Right cardiac atrium (tissue), 5 donors: Measurements from ENCODE around the gene ME3. TPM values are rescaled to one million over a fixed set of nuclear protein-coding genes. Genes with fewer than 3 reads are reported as not detected.
"Not testable (repeated sequence)": the region's sequence is repeated elsewhere in the genome, so short reads cannot be mapped to it uniquely, and the experiment has no call there.

ENCODE experiments used
- ATAC-seq, 2 donors: fragments of 200-7000 bp; cut with Tn5 transposase; one replicate each; pipeline versions ENCODE4 v1.8.0 to v1.9.1; 2020; ENCODE audit warnings: moderate library complexity in 2 of 2, mild to moderate bottlenecking in 1 of 2
- DNase-seq, 3 donors: peaks; one replicate each; pipeline ENCODE4 v3.0.0-alpha.2; 2020
- H3K27ac ChIP-seq: one replicate; pipeline ENCODE4 v1.5.1; 2013; ENCODE audit warnings: mild to moderate bottlenecking, low read length, control low read depth, moderate library complexity
- H3K27me3 ChIP-seq: one replicate; pipeline ENCODE4 v1.6.1; 2013; ENCODE audit not compliant: control insufficient read depth, insufficient read depth
- H3K4me1 ChIP-seq: one replicate; pipeline ENCODE4 v1.6.1; 2013; ENCODE audit warnings: low read length; ENCODE audit not compliant: control insufficient read depth, insufficient read depth
- H3K4me3 ChIP-seq: one replicate; pipeline ENCODE4 v1.5.1; 2013; ENCODE audit warnings: low read length, control low read depth
- H3K9me3 ChIP-seq: one replicate; pipeline ENCODE4 v1.6.1; 2013; ENCODE audit warnings: low read length; ENCODE audit not compliant: control insufficient read depth
- WGBS: extraction: QIAGEN DNeasy Blood & Tissue Kit; methylation state at CpG from one replicate; pipeline ENCODE4 v1.1.7; 2013; 5-methylcytosine and 5-hydroxymethylcytosine counted together
- intact Hi-C, 4 donors: fragments of 100-400 bp; cut with DNase I; formaldehyde crosslinking; loops; one replicate each; pipeline versions ENCODE4 v1.11.0 to v1.14.0; 2022 to 2023
- polyA plus RNA-seq: library from polyadenylated mRNA; stranded (reverse); fragments of 200-250 nt; gene quantifications from one replicate; pipeline ENCODE4 v1.2.3, GENCODE V29; 2013
- total RNA-seq, 4 donors: library from RNA; stranded (reverse); fragmentation: NEBNext Ultra II Directional; extraction: Animal tissue kit (Norgen Biotek cat#: 25700); gene quantifications; one replicate each; pipeline ENCODE4 v1.2.1, GENCODE V29; 2021
- donor health status: healthy with polysubstance abuse.
- donor health status: DM: no; HTN: yes; CAD: no.
- donor health status: DM: no; HTN: no; CAD: no.
- donor health status: DM: no; HTN: yes; CAD: no; lungs with severe emphysema.
- donor health status: DM: yes; HTN: yes; CAD: no.

The ME3 gene
- total and polyA plus RNA-seq, 5 donors: 20.8 to 24.0 (median 23.6) TPM

DNA sequence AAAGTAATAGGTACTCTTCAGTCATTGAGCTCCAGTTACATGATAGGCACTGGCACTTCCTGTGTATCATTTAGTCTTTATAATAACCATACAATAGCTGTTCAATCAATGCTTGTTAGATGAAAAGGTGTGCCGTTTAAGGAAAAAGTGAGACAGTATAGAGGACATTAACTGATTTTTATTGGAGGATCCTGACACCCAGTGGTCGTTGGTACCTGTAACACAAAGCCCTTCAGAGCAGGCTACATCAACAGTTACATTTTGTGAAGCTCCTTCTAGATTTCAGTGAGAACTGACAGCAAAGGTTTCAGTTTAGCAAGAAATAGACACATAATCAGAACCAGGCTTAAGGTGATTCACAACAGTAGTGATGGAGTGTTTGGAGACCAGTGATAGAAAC, 253.5 kb downstream of the ME3 start:
- no peak for DNase-seq
- intact Hi-C loops: no loop called here
- Histone ChIP-seq H3K4me1 (no peaks in the 10 kb centered on the region), H3K27ac (no peak overlapping the region), H3K4me3 (no peak overlapping the region), H3K27me3 (no peaks in the 10 kb centered on the region), H3K9me3 (no peaks in the 10 kb centered on the region)
- 32% methylated on average over 2 of the region's 2 CpGs for whole genome bisulfite sequencing
- no peak for ATAC-seq

- H3K9me3 ChIP-seq: no peaks in the 10 kb centered on the region
- no peak overlapping the region for H3K27ac ChIP-seq
- WGBS: 95% methylated on average over 3 of the region's 3 CpGs
- DNase-seq (no peak), ATAC-seq (no peak)
- H3K4me1 ChIP-seq: no peaks in the 10 kb centered on the region
- intact Hi-C loops: no loop called here
- no peak overlapping the region for H3K4me3 ChIP-seq
- H3K27me3 ChIP-seq: no peaks in the 10 kb centered on the region
These were observed 253.9 kb downstream of the ME3 start for GRCh38 chr11:86418513-86418912.

GRCh38 chr11:86418106-86418505, 254.3 kb downstream of the ME3 start:
- Histone ChIP-seq H3K9me3 (no peaks in the 10 kb centered on the region), H3K4me1 (no peaks in the 10 kb centered on the region), H3K27me3 (no peaks in the 10 kb centered on the region), H3K4me3 (no peak overlapping the region), H3K27ac (no peak overlapping the region)
- ATAC-seq (no peak), DNase-seq (no peak)
- 90% methylated on average over 3 of the region's 3 CpGs for WGBS
- intact Hi-C loops: no loop called here

- H3K4me1 ChIP-seq, H3K27me3 ChIP-seq, H3K9me3 ChIP-seq, DNase-seq, intact Hi-C loops, H3K27ac ChIP-seq, ATAC-seq, H3K4me3 ChIP-seq: not testable (repeated sequence)
- 92% methylated on average over 9 of the region's 9 CpGs for WGBS
These were observed 255.5 kb downstream of the ME3 start for GRCh38 chr11:86416951-86417350.

DNA sequence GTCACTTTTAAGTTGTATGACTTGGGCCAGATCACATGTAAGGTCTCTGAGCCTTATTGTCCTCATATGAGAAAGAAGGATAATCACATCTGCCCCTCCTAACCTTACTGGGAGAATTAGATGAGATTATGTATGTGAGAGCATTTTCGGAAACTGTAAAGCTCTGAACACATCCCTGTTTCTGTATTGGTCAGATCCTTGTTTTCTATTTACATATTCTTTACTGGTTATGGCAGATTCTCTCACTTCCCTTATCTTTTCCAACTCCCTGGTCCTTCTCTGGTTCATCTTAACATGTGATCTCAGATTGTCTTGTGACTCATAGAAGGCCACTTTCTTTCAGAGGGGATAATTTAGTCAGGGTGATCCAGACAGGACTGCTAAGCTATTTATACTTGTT, 255.9 kb downstream of the ME3 start:
- ATAC-seq: no peak

GRCh38 chr11:86415026-86415425, 257.4 kb downstream of the ME3 start:
- WGBS: 68% methylated on average over 4 of the region's 4 CpGs
- DNase-seq: no peak
- H3K4me1 ChIP-seq: no peaks in the 10 kb centered on the region

More for the DNA sequence above, 255.9 kb downstream of the ME3 start:
- Histone ChIP-seq H3K27me3 (no peaks in the 10 kb centered on the region), H3K27ac (no peak overlapping the region), H3K9me3 (no peaks in the 10 kb centered on the region), H3K4me1 (no peaks in the 10 kb centered on the region), H3K4me3 (no peak overlapping the region)
- 94% methylated on average over 1 of the region's 1 CpG for WGBS
- no peak for DNase-seq
- intact Hi-C loops: no loop called here

GRCh38 chr11:86414032-86414431, 258.4 kb downstream of the ME3 start:
- H3K4me1 ChIP-seq: no peaks in the 10 kb centered on the region
- H3K27me3 ChIP-seq: no peaks in the 10 kb centered on the region
- H3K4me3 ChIP-seq: no peak overlapping the region
- no peak overlapping the region for H3K27ac ChIP-seq
- ATAC-seq (no peak), DNase-seq (no peak)
- H3K9me3 ChIP-seq: no peaks in the 10 kb centered on the region
- intact Hi-C loops: no loop called here
- 95% methylated on average over 2 of the region's 2 CpGs for WGBS

More at GRCh38 chr11:86415026-86415425, 257.4 kb downstream of the ME3 start:
- no peak overlapping the region for H3K27ac ChIP-seq
- H3K27me3 ChIP-seq: no peaks in the 10 kb centered on the region
- no peak for ATAC-seq
- H3K4me3 ChIP-seq: no peak overlapping the region
- H3K9me3 ChIP-seq: no peaks in the 10 kb centered on the region
- intact Hi-C loops: no loop called here

- ATAC-seq: no peak
- no peaks in the 10 kb centered on the region for H3K4me1 ChIP-seq
- DNase-seq: no peak
- intact Hi-C loops: no loop called here
- H3K4me3 ChIP-seq: no peak overlapping the region
- no peak overlapping the region for H3K27ac ChIP-seq
- no peaks in the 10 kb centered on the region for H3K9me3 ChIP-seq
- H3K27me3 ChIP-seq: no peaks in the 10 kb centered on the region
These were observed 263.6 kb downstream of the ME3 start for GRCh38 chr11:86408845-86409244.

DNA sequence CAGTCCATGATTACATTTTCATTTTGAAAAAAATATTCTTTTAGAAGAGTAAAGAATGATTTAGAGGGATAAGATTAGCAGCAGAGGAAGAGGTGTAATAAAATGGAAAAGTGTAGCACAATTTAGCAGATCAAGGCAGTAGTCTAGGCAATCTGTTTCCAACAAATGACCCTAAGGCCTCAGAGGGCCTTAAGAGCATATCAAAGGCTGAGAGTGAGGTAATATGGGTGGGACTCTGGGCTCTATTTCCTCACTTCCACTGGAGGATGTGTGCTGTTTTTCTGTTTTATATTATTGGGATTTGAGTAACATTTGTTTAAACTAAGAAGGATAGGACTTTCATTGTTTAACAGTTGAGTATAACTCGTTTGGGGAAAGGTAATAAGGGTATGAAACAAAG, 269.0 kb downstream of the ME3 start:
- intact Hi-C loops: no loop called here
- H3K27me3 ChIP-seq: no peaks in the 10 kb centered on the region
- no peak overlapping the region for H3K27ac ChIP-seq
- no peak for DNase-seq
- H3K4me3 ChIP-seq: no peak overlapping the region
- H3K4me1 ChIP-seq: no peaks in the 10 kb centered on the region
- WGBS: 76% methylated on average over 1 of the region's 1 CpG
- peak in 1 of 2 donors; percentile 62 for ATAC-seq
- H3K9me3 ChIP-seq: no peaks in the 10 kb centered on the region

DNA sequence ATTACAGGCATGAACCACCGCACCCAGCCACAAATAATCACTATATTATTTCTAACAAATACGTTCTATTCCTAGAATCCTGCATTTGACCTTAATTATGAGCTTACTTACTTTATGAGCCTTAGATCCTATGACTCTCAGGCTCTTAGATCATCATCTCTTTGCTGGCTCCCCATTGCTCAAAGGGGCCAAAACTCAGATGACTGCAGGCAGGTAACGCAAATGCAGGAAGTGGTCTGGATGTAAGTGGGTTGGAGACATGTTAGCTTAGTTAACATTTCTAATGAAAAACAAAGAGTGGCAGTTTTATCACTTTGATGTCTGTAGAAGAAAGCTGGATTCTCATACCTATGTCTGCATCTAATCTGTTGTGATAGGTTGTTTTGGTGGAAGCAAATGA, 274.3 kb downstream of the ME3 start:
- Histone ChIP-seq H3K4me1 (no peaks in the 10 kb centered on the region), H3K4me3 (no peak overlapping the region), H3K27me3 (no peaks in the 10 kb centered on the region), H3K9me3 (no peaks in the 10 kb centered on the region), H3K27ac (no peak overlapping the region)
- intact Hi-C loops: no loop called here
- DNase-seq (no peak), ATAC-seq (no peak)
- WGBS: 95% methylated on average over 3 of the region's 3 CpGs

DNA sequence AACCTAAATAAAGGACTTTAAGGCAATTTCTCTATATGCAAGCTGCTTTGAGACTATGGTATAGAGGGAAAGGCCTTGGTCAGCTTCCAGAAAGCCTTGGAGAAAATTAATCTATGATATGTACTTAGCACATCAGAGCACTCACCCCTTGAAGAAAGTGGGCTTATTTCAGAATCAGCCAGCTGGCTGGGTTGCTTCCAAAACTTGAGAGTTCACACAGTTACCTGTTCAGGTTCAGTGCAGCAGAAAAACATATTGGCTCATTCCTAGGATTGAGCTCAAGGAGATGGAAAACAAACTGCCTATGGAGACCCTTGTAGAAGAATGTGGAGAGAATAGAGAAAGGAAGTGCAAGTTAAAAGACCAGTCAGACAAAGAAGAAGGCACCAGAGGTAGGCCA, 275.1 kb downstream of the ME3 start:
- H3K27ac ChIP-seq: no peak overlapping the region
- H3K27me3 ChIP-seq: no peaks in the 10 kb centered on the region
- ATAC-seq: no peak
- no peak overlapping the region for H3K4me3 ChIP-seq
- intact Hi-C loops: no loop called here
- no peaks in the 10 kb centered on the region for H3K4me1 ChIP-seq
- no peaks in the 10 kb centered on the region for H3K9me3 ChIP-seq
- no peak for DNase-seq

DNA sequence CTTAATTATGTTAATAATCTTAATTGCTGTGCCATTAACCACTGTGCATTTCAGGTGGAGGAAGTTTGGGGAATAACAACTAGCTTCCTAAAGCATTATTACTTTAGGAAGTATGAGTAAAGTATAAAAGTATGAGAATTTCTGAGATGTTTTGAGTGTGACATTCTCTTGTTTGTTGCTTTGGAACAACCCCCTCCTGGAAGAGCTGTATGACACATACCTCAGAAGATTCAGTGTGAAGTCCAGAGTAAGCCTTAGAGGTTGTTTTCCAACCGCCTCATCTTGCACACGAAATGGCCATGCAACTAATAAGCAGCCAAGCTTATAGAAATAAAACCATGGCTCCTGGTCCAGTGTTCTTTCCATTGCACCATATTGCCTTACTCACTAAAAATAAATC, 276.0 kb downstream of the ME3 start:
- no peak overlapping the region for H3K4me3 ChIP-seq
- no peak overlapping the region for H3K27ac ChIP-seq
- DNase-seq: no peak
- ATAC-seq: no peak
- H3K27me3 ChIP-seq: no peaks in the 10 kb centered on the region
- no peaks in the 10 kb centered on the region for H3K9me3 ChIP-seq
- H3K4me1 ChIP-seq: no peaks in the 10 kb centered on the region
- 93% methylated on average over 2 of the region's 2 CpGs for WGBS
- intact Hi-C loops: no loop called here
